GM18505 (cell line): ENCODE results near the gene PLEKHM3.

ENCODE experiments used
- ATAC-seq: cut with Tn5 transposase; IDR thresholded peaks from one replicate; pipeline ENCODE4 v1.9.1; 2021; ENCODE audit not compliant: unreplicated experiment
- POLR2A ChIP-seq: IDR thresholded peaks from 4 replicates; pipeline ENCODE4 v1.6.1; 2011; ENCODE audit warnings: borderline replicate concordance; ENCODE audit not compliant: insufficient read depth, insufficient read length; ENCODE audit errors: extremely low read depth

The PLEKHM3 gene

GRCh38 chr2:207939342-207940108 lies 85.8 kb downstream of the PLEKHM3 start:
- ATAC-seq: no peak
- no peak for TF ChIP-seq POLR2A

- TF ChIP-seq POLR2A: no peak
- ATAC-seq: no peak
Measured at GRCh38 chr2:207938886-207939285, 86.4 kb downstream of the PLEKHM3 start.

DNA sequence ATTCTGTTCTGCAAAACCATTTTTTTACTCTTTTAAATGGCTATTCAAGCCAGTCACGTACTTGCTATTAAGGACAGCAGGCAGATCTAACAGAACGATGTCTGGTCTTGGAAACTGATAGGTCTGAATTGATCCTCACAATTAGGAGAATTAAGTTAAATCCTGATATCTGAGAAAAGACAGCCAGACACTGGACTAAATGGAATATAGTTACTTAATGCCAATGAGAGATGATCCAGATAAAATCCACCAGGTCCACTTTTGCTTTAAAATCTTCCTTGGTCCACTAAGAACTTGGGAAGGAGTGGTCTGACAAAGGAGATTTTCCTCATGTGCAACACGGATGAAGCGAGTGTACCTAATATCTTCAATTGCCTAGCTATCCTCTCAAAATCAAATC lies 86.9 kb downstream of the PLEKHM3 start:
- no peak for ATAC-seq
- no peak for TF ChIP-seq POLR2A

DNA sequence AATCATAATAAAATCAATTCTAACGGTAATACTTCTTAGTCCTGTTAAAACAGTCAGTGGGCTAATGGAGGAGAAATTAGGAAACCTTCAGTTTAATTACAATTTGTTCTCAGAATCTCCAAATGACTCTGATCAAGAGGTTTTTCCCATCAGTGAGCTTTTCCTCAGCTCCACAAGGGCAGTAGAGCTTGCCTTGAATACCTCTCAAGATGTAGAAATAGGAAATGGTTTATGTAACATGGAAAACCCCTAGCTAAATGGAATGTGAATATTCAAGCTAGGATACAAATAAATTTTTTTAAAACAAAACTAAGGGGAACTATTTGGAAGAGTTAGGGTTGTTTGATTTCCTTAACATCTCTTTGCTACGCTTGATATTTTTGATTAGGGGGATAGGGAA lies 87.5 kb downstream of the PLEKHM3 start:
- ATAC-seq: no peak
- no peak for TF ChIP-seq POLR2A

GRCh38 chr2:207937253-207937652 lies 88.1 kb downstream of the PLEKHM3 start:
- no peak for TF ChIP-seq POLR2A
- no peak for ATAC-seq

- ATAC-seq: no peak
- TF ChIP-seq POLR2A: no peak
Measured at GRCh38 chr2:207936380-207936779, 88.9 kb downstream of the PLEKHM3 start.

DNA sequence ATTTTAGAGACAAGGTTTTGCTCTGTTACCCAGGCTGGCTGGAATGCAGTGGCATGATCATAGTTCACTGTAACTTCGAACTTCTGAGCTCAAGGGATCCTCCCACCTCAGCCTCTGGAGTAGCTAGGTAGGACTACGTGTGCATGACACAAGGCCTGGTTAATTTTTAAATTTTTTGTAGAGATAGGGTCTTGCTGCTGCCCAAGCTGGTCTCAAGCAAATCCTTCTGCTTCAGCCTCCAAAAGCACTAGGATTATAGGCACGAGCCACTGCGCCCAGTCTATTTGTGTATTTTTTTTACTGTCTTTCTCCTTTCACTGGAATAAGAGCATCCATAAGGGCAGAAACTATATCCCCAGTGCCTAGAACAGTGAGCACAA lies 89.3 kb downstream of the PLEKHM3 start:
- TF ChIP-seq POLR2A: no peak
- no peak for ATAC-seq

DNA sequence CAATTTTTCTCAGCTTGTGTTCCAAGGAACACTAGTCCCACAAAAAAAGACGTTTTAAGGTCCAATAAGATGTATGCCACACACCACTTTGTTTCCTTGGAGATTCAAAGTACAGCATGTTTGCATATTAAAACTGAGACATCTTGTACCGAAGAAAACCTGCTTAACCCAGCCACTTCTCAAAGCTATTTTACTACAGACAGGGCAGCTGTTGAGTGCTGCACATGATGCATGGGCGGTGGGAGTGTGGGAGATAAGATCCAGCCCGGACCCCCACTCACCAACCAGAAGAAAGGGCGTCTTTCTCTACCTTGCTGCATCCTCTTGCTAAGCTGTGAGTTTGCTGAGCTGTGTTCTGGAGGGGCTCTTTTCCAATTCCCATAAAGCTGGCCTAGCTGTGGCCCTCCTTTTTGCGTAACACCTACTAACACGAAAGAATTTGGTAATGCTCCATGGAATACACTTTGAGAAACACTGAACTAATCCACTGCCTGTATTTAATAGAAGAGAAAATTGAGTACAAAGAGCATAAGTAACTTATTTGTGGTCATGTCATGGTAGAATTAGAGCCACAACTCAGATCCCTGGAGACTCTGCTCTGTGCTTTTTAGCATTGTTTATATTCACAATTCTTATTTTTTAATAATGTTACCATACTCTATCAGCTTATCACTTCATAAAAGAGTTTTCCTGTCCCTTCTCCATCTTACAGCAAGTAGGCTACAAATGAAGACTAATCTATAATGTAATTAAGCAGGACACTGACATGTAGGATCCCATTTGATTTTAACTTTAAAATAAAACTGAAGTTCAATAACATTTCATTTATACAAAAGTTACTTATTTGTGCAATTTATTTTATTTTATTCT lies 90.0 kb downstream of the PLEKHM3 start:
- TF ChIP-seq POLR2A: no peak
- no peak for ATAC-seq

GRCh38 chr2:207934720-207935119 lies 90.6 kb downstream of the PLEKHM3 start:
- ATAC-seq: no peak
- TF ChIP-seq POLR2A: no peak

- no peak for TF ChIP-seq POLR2A
- no peak for ATAC-seq
Measured at GRCh38 chr2:207933396-207934065, 91.8 kb downstream of the PLEKHM3 start.

- no peak for TF ChIP-seq POLR2A
- no peak for ATAC-seq
Measured at GRCh38 chr2:207932106-207932505, 93.2 kb downstream of the PLEKHM3 start.

- no peak for TF ChIP-seq POLR2A
- no peak for ATAC-seq
Measured at GRCh38 chr2:207930747-207931146, 94.6 kb downstream of the PLEKHM3 start.

DNA sequence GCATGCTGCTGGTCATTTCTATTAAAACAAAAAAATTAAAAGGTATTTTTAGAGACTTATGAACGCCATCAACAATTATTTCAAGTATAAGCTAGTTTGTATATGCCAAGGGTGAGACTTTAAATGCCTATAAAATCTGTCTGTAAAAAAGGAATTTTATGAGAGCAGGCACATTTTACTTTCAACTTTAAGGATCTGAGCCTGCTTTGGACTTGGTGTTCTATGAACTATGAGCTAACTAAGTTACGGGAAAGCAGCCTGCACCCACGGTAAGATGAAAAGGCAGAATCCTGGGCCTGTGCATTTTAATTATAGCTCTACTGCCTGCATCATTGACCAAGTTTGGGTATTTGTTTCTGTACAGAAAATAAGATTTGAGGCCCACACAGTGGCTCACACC lies 95.4 kb downstream of the PLEKHM3 start:
- ATAC-seq: no peak
- no peak for TF ChIP-seq POLR2A
